Parathyroid adenoma (tissue), 2 donors: ENCODE measurements around the gene NPAS3.

Experiments used
- H2AFZ ChIP-seq: fragments of 300-600 bp; sonication (generic); one replicate; pipeline ENCODE4 v1.7.0; 2017; ENCODE audit warnings: antibody characterized with exemption, mild to moderate bottlenecking
- H3K27ac ChIP-seq: fragments of 300-600 bp; sonication (generic); one replicate; pipeline ENCODE4 v1.7.0; 2017
- H3K27me3 ChIP-seq: fragments of 300-600 bp; sonication (generic); one replicate; pipeline ENCODE4 v1.7.0; 2017; ENCODE audit warnings: low read length; ENCODE audit not compliant: control insufficient read depth, insufficient read depth
- H3K36me3 ChIP-seq: fragments of 300-600 bp; sonication (generic); one replicate; pipeline ENCODE4 v1.7.0; 2017; ENCODE audit warnings: low read length; ENCODE audit not compliant: control insufficient read depth, insufficient read depth
- H3K4me1 ChIP-seq: fragments of 300-600 bp; sonication (generic); one replicate; pipeline ENCODE4 v1.7.0; 2017; ENCODE audit warnings: control low read depth
- H3K4me2 ChIP-seq: fragments of 300-600 bp; sonication (generic); one replicate; pipeline ENCODE4 v1.7.0; 2017; ENCODE audit warnings: low read length
- H3K4me3 ChIP-seq: fragments of 300-600 bp; sonication (generic); one replicate; pipeline ENCODE4 v1.7.0; 2017; ENCODE audit warnings: low read depth, low read length
- H3K79me2 ChIP-seq: fragments of 300-600 bp; sonication (generic); one replicate; pipeline ENCODE4 v1.7.0; 2017; ENCODE audit warnings: control low read depth
- H3K9ac ChIP-seq: fragments of 300-600 bp; sonication (generic); one replicate; pipeline ENCODE4 v1.7.0; 2017; ENCODE audit warnings: mild to moderate bottlenecking
- H3K9me3 ChIP-seq: fragments of 300-600 bp; sonication (generic); one replicate; pipeline ENCODE4 v1.7.0; 2017; ENCODE audit warnings: low read length; ENCODE audit not compliant: control insufficient read depth
- TF ChIP-seq, protein P1 (sequence below): fragments of 300-600 bp; sonication (generic); IDR thresholded peaks from one replicate; pipeline ENCODE4 v1.7.0; 2017; ENCODE audit warnings: antibody characterized with exemption, mild to moderate bottlenecking
- donor health status: primary hyperparathyroidism.

Gene NPAS3

DNA sequence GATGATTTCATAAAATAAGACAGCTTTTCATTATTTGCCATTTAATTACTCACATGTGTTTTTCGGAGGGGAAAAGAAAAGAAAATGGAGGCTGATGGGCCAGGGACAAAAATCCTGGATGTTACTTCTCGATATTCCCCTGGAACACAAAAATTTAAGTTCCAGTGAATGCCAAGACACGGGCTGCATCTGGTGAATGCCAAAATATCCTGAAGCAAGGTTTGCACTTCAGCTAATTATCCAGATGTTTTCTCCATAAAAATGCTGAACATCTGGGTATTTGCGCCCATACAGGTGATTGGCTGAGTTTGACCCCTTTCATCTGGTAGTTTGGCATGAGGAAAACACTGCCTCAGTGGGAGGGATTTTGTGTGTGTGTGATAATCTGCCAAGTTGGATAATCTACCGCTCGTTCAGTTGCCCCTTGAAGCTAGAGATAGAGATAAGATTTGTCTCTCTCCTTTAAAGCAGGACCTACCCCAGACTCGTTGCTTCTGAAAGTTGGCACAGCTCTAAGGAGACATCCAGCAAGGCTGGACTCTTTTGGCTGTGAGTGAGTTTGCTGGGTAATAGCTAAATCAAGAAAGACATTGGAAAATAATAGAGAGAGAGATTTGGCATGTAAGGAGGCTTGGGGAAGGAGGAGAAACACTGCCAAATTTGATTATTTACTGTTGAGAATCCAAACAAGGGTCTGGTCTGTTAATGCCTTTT is 622.2 kb downstream of the NPAS3 start:
- Histone ChIP-seq H3K36me3 (no peaks in the 10 kb centered on the region), H3K4me3 (no peak overlapping the region), H3K27ac (no peak overlapping the region), H3K9me3 (no peaks in the 10 kb centered on the region), H3K27me3 (no peaks in the 10 kb centered on the region), H2AFZ (no peak overlapping the region), H3K79me2 (no peaks in the 10 kb centered on the region), H3K9ac (no peak overlapping the region), H3K4me1 (no peaks in the 10 kb centered on the region), H3K4me2 (no peak overlapping the region)
- TF ChIP-seq, protein P1, sequence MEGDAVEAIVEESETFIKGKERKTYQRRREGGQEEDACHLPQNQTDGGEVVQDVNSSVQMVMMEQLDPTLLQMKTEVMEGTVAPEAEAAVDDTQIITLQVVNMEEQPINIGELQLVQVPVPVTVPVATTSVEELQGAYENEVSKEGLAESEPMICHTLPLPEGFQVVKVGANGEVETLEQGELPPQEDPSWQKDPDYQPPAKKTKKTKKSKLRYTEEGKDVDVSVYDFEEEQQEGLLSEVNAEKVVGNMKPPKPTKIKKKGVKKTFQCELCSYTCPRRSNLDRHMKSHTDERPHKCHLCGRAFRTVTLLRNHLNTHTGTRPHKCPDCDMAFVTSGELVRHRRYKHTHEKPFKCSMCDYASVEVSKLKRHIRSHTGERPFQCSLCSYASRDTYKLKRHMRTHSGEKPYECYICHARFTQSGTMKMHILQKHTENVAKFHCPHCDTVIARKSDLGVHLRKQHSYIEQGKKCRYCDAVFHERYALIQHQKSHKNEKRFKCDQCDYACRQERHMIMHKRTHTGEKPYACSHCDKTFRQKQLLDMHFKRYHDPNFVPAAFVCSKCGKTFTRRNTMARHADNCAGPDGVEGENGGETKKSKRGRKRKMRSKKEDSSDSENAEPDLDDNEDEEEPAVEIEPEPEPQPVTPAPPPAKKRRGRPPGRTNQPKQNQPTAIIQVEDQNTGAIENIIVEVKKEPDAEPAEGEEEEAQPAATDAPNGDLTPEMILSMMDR: no peak

DNA sequence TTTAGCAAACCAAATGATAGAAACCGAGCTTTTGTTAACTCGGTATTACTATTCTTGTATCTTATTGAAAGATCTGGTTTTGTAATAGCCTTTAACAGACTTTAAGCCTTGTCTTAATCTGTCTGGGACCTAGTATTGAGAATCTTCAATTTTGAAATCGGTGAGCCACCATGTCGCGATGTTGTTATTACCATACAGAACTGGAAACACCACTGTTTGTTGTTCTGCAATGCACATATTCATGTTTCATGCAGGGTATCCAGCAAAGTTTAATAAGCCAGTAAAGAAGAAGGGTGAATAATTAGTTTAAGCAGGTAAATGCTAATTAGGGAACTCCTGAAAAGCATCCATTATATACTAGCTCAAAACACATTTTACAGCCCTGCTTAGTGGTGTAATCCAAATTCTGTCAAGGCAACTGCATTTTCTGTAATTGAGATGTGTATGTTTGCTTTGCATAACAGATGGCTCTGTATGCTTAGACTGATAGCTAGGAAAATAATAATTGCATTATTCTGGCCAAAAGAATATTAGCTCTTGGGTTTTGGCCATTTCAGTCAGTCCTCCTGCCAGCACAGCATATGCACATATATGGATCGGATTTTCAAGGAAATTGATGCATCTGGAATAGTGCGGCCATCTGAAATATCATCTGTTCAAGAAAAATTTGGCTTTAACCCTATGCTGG is 623.0 kb downstream of the NPAS3 start:
- Histone ChIP-seq H3K27me3 (no peaks in the 10 kb centered on the region), H3K9me3 (no peaks in the 10 kb centered on the region), H3K4me2 (no peak overlapping the region), H3K36me3 (no peaks in the 10 kb centered on the region), H2AFZ (no peak overlapping the region), H3K9ac (no peak overlapping the region), H3K79me2 (no peaks in the 10 kb centered on the region), H3K4me3 (no peak overlapping the region), H3K4me1 (no peaks in the 10 kb centered on the region), H3K27ac (no peak overlapping the region)
- TF ChIP-seq, protein P1: no peak

DNA sequence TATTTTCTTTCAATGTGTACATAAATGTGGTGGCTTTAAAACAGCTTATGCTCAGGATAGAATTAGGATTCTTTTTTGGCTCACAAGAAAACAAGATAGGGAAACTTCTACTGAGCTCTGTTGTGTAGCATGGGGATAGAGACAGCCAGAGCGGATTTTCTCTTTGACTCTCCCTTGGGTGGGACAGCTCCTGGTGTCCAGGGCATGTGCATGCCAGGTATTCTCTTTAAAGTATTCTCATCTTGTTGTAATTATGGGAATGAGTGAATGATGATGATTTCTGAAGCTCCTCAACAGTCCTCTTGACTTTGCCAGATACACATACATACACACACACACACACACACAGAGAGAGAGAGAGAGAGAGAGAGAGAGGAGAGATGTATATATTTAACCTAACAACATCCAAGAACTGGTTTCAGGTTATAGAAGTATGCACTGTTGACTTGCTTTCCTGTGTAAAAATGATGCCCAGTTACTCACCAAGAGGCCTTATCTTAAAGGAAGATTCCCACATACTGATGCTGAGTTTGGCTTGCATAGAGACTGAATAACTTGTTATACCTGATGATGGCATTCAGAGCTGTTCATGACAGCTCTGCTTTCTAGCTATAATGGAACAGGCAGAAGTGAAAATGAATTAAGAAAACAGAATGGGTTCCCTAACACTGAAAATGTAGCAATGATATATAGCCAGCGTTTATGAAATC is 624.7 kb downstream of the NPAS3 start:
- no peaks in the 10 kb centered on the region for H3K27me3 ChIP-seq
- H3K4me3 ChIP-seq: no peak overlapping the region
- TF ChIP-seq, protein P1: no peak
- H3K27ac ChIP-seq: no peak overlapping the region
- H3K9ac ChIP-seq: no peak overlapping the region
- H3K79me2 ChIP-seq: no peaks in the 10 kb centered on the region
- H3K36me3 ChIP-seq: no peaks in the 10 kb centered on the region
- H3K4me1 ChIP-seq: no peaks in the 10 kb centered on the region
- H2AFZ ChIP-seq: no peak overlapping the region
- H3K9me3 ChIP-seq: no peaks in the 10 kb centered on the region
- H3K4me2 ChIP-seq: no peak overlapping the region

DNA sequence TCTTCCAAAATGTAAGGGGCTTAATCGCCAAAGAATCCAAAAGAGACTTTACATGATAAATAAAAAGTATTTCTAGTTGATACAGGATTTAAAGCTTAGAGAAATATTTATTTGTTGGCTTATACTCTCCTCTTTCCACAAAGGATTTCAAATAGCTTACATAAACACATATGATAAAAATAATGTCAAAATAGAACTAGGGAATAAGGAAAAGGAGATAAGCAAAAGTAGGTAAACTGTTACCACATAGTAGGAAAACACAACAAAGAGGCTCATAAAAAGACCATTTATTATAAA is 625.2 kb downstream of the NPAS3 start:
- H3K9me3 ChIP-seq: no peaks in the 10 kb centered on the region
- no peaks in the 10 kb centered on the region for H3K79me2 ChIP-seq
- H3K4me1 ChIP-seq: no peaks in the 10 kb centered on the region
- H3K4me3 ChIP-seq: no peak overlapping the region
- H3K27ac ChIP-seq: no peak overlapping the region
- no peaks in the 10 kb centered on the region for H3K36me3 ChIP-seq
- no peaks in the 10 kb centered on the region for H3K27me3 ChIP-seq
- no peak overlapping the region for H3K4me2 ChIP-seq
- H2AFZ ChIP-seq: no peak overlapping the region
- no peak overlapping the region for H3K9ac ChIP-seq
- TF ChIP-seq, protein P1: no peak
